ENCODE results near the gene OR51M1. TPM values are rescaled to one million over a fixed set of nuclear protein-coding genes. Genes with fewer than 3 reads are reported as not detected.

OR51M1 gene, protein sequence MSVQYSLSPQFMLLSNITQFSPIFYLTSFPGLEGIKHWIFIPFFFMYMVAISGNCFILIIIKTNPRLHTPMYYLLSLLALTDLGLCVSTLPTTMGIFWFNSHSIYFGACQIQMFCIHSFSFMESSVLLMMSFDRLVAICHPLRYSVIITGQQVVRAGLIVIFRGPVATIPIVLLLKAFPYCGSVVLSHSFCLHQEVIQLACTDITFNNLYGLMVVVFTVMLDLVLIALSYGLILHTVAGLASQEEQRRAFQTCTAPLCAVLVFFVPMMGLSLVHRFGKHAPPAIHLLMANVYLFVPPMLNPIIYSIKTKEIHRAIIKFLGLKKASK
- total RNA-seq, result not detected in 2 replicates

DNA sequence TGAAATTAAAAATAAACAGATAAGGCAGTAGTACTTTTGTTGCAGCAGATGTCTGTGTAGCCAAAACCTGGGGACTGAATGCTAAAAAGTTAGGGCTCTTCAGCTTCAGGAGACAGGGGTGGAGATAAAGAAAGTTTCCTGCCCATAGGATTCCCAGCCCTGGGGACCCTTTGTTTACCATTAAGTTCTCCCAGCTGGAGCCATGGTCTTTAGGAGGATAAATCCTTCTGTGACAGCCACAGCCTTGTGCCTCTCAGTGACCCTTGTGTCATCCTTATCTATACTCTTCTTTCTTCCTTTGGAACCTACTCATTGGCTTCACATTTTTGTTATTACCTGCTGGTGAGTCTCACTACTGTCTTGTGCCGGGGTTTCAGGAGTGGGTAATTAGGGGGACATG lies at the start of gene OR51M1:
TSS of gene OR51M1 (plus strand) at position 237 of the 400 bp plus-strand sequence. CDS start 5,587 bp downstream, outside the sequence.

DNA sequence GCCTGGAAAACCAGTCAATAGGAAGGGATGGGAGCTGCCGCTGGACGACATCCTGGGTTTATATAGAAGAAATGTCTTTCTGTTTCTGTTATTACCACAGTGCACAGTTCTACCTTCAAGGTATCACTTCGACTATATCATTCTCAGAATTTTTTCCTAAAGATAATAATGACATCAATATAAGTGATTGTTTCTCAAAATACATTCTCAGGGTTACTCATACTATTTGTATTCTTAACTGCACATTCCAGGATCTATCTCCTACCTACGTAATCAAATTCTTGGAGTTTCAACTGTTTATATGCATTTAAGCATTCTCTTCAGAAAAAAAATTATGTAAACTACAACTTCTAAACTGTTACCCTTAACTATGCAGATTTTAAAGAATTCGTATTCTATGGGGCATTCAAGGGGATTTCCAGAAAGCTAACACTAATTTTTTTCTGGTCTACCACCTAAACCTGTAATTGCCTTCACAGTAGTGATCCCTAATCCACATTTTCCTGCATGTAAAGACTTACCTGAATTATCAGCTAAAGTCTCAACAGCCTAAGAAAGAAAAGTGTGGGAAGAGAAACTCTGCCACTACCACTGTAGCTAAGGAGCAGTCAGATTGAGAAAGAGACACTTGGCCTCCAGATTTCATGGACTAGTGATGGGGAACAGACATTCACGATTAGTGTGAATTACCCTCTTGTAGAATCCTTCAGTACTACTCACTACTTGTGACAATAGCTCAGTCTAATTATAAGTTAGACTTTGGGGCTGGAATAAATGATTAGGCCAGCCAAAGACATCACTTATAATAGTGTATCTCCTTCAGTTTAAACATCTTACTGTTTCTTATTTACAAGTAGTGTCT lies 39.9 kb upstream of the OR51M1 start, which contains the start of gene OR51B5:
TSS of gene OR51B5 (minus strand) at position 51 of the 862 bp plus-strand sequence. CDS start at position 51, 0 bp downstream.

DNA sequence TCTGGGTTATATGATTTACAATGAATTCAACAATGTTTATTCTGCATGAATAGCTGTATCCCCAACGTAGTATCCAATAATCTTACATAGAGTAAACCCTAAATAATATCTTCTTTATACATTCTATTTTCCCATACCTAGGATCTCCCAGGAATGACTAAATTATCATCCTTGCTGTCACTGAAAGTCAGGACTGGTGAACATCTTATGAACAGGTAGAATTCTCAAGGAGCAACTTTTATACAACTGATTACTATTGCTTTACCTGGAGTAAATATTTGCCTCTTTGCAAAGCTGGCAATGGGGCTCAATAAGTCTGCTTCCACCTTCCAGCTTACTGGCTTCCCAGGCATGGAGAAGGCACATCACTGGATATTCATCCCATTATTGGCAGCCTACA lies 32.4 kb upstream of the OR51M1 start, which contains the start of gene OR51B6:
TSS of gene OR51B6 (plus strand) at position 301 of the 400 bp plus-strand sequence. CDS start at position 301, 0 bp downstream.

DNA sequence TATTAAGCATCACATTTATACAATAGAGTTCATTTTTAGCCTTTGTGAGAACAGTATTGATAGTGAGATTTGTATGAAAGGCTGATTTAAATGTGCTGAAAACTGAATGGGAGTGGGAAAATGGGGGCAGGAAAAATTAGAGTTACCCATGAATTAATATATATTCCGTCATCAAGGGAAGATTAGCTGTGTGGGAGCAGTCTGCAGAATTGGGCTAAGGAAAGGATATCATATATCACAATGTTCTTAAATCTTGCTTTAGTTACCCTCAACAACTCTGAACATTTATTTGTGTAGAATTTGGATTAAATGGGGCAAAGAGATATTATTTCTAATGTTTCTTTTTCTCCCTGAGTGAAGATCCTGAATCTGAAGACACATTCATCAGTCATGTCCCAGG lies 38.2 kb downstream of the OR51M1 start, which contains the start of gene OR51Q1:
TSS of gene OR51Q1 (plus strand) at position 301 of the 400 bp plus-strand sequence. CDS start at position 391, 90 bp downstream.

DNA sequence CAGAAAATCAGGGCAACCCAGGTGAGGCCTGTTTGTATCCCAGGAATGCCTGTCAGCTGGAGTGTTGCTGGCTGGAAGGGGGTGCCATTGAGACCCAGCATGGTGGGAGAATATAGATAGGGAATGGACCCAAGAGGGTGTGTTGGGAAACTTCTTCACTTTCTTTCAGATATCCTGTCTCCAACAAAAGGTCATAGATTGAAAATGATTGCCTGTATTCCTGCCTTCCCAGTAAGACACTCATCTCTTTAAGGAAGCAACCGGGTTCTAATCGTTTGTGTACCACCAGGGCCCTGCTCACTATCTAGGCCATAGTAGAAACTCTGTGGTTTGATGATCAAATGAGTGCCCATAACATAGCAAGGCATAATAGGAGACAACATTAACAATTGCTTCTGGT lies 57.8 kb downstream of the OR51M1 start, which contains the start of gene OR51I1:
TSS of gene OR51I1 (minus strand) at position 101 of the 400 bp plus-strand sequence. CDS start at position 101, 0 bp downstream.

Other genes starting within 250 kb of the OR51M1 start
- gene OR52A5, start 245.5 kb upstream of the OR51M1 start, total RNA-seq, result not detected in 2 replicates
- not detected in 2 replicates for gene OR52A1, start 229.1 kb upstream of the OR51M1 start, total RNA-seq
- gene OR51V1, start 183.1 kb upstream of the OR51M1 start, total RNA-seq, result not detected in 2 replicates
- gene HBB, start 156.7 kb upstream of the OR51M1 start, total RNA-seq, result not detected in 2 replicates
- gene HBD, start 149.3 kb upstream of the OR51M1 start, total RNA-seq, result not detected in 2 replicates
- gene HBG1, start 134.0 kb upstream of the OR51M1 start, total RNA-seq, result not detected in 2 replicates
- gene HBG2, start 129.0 kb upstream of the OR51M1 start, total RNA-seq, result not detected in 2 replicates
- gene HBE1, start 113.9 kb upstream of the OR51M1 start, total RNA-seq, result 0.89 TPM in 1 of 2 replicates, not detected in the other
- gene OR51B4, start 81.9 kb upstream of the OR51M1 start, total RNA-seq, result not detected in 2 replicates
- gene OR51B2, start 59.5 kb upstream of the OR51M1 start, total RNA-seq, result not detected in 2 replicates
- gene OR51B5, start 40.3 kb upstream of the OR51M1 start, total RNA-seq, result not detected in 2 replicates
- gene OR51B6, start 32.3 kb upstream of the OR51M1 start, total RNA-seq, result not detected in 2 replicates
- gene OR51Q1, start 38.3 kb downstream of the OR51M1 start, total RNA-seq, result not detected in 2 replicates
- gene OR51I1, start 57.7 kb downstream of the OR51M1 start, total RNA-seq, result not detected in 2 replicates
- gene OR51I2, start 65.5 kb downstream of the OR51M1 start, total RNA-seq, result not detected in 2 replicates
- gene OR52D1, start 104.9 kb downstream of the OR51M1 start, total RNA-seq, result not detected in 2 replicates
- gene UBQLN3, start 126.1 kb downstream of the OR51M1 start, total RNA-seq, result not detected in 2 replicates
- under 0.01 and 0.17 TPM in 2 replicates for gene UBQLNL, start 132.9 kb downstream of the OR51M1 start, total RNA-seq
- gene OR52H1, start 164.7 kb downstream of the OR51M1 start, total RNA-seq, result not detected in 2 replicates
- gene OR52B6, start 197.1 kb downstream of the OR51M1 start, total RNA-seq, result not detected in 2 replicates
- gene TRIM6, start 212.8 kb downstream of the OR51M1 start, total RNA-seq, result 3.7 TPM in 2 replicates
- gene TRIM34, start 241.2 kb downstream of the OR51M1 start, total RNA-seq, result 2.4 TPM in 2 replicates